Adrenal gland (tissue), 5 donors: ENCODE data around the gene NCDN.

Experiments
- CTCF ChIP-seq, 6 experiments: fragments of 450-650 bp in 4 of 6; fragments of 200-600 bp in 2 of 6; sonication (generic) in 1 of 6; IDR thresholded peaks; 1 replicate in 5 of 6; 2 replicates in 1 of 6; pipeline versions ENCODE4 v1.5.1 to v1.8.0; 2016 to 2021; ENCODE audit warnings: antibody characterized with exemption in 6 of 6, mild to moderate bottlenecking in 2 of 6, moderate library complexity in 1 of 6
- POLR2A ChIP-seq, 2 donors: fragments of 450-650 bp; IDR thresholded peaks; one replicate each; pipeline ENCODE4 v1.6.1; 2017; ENCODE audit warnings: antibody characterized with exemption in 2 of 2, mild to moderate bottlenecking in 2 of 2, moderate library complexity in 1 of 2
- donor health status: DM: no; HTN: no; CAD: no.

GRCh38 chr1:35544976-35545375 lies 12.6 kb upstream of the NCDN start:
- TF ChIP-seq POLR2A (IDR thresholded peaks at IDR 0.05) = no peak
- peak; percentile 10 to 67 (median 45) for TF ChIP-seq CTCF (IDR thresholded peaks at IDR 0.05)
